GM18951 (cell line): ENCODE results near the gene RAB40C.

Source experiments
- POLR2A ChIP-seq: IDR thresholded peaks from 4 replicates; pipeline ENCODE4 v1.6.1; 2011; ENCODE audit warnings: mild to moderate bottlenecking; ENCODE audit not compliant: insufficient read length, insufficient read depth; ENCODE audit errors: extremely low read depth
- in situ Hi-C: fragments of 300-500 bp; cut with MboI; formaldehyde crosslinking; loops from one replicate; pipeline ENCODE4 v1.12.0; 2022; ENCODE audit warnings: low sequenced_read_pairs, mixed read lengths, inconsistent platforms; ENCODE audit not compliant: unreplicated experiment

The RAB40C gene

DNA sequence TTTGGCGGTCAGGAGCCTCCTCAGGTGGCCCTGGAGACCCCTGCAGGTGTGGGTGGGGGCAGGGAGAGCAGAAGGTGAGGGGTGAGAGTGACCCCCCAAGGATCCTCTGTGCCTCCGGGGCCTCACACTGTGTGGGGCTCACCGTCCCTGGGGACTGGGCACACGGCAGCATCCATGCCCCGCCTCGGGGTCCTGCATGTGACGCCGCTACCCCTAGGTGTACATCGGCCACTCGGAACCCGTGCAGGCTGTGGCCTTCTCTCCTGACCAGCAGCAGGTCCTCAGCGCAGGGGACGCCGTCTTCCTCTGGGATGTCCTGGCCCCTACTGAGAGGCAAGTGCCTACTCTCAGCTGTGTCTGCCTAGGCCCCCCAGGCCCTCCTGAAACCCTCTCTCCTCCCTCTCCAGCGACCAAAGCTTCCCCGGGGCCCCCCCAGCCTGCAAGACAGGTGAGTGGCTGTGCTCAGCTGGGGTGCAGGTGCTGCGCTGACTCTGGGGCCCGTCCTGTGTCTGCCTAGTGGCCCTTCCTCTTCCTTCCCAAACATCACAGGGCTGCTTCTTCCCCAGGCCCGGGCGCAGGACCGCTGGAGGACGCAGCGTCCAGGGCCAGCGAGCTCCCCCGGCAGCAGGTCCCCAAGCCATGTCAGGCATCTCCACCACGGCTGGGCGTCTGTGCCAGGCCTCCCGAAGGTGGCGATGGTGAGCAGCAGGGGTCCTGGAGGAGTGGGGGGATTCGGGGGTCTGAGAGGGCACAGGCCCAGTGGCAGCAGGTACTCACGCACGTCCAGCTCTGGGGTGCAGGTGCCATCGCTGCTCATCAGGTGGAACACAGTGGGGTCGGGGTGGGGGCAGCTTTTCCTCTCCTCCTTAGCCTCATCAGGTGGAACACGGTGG, 69.1 kb downstream of the RAB40C start:
- in situ Hi-C loops, result no loop called here
- no peak for TF ChIP-seq POLR2A

- TF ChIP-seq POLR2A, result no peak
- in situ Hi-C loops, result no loop called here
These were observed 69.8 kb downstream of the RAB40C start for GRCh38 chr16:659618-660017.

DNA sequence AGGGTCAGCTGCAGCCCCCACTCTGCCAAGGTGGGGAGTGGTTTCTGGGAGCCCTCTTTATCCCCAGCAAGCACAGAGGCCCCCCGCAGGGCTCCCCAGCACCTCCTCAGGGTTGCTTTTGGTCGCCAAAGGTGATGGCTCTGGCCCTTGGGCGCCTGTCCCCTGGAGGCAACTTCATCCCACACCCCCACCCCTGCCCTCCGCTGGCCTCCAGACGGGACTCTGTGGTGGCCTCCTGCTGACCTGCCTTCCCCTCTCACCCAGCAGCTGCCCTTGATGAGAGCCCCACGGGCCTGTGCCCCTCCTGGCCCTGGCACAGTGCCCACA, 70.2 kb downstream of the RAB40C start:
- no peak for TF ChIP-seq POLR2A
- in situ Hi-C loops, result no loop called here

- in situ Hi-C loops, result no loop called here
These were observed 70.8 kb downstream of the RAB40C start for GRCh38 chr16:660459-661183.

GRCh38 chr16:661184-661821, 71.4 kb downstream of the RAB40C start:
- TF ChIP-seq POLR2A, result no peak
- in situ Hi-C loops, result no loop called here

More at GRCh38 chr16:660459-661183, 70.8 kb downstream of the RAB40C start:
- peak; percentile 20 for TF ChIP-seq POLR2A

DNA sequence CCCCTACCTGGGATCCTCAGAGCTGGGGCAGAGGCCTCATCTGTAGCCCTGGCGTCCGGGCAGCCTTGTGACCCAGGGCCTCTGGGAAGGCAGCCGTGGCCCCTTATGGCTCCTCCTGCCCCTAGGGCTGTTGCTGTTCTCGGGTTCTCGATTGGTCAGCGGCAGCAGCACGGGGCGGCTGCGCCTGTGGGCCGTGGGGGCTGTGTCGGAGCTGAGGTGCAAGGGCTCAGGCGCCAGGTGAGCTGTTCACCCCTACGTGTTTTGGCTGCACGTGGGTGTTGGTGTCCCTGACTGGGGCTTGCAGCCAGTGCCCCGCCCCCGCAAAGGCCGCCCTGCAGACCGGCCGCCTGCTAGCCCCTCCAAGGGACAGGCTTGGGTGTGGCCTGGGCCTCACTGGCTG, 72.2 kb downstream of the RAB40C start:
- in situ Hi-C loops, result no loop called here

GRCh38 chr16:662597-662996, 72.7 kb downstream of the RAB40C start:
- no peak for TF ChIP-seq POLR2A
- in situ Hi-C loops, result no loop called here

More for the DNA sequence above, 72.2 kb downstream of the RAB40C start:
- no peak for TF ChIP-seq POLR2A

GRCh38 chr16:666572-666971, 76.7 kb downstream of the RAB40C start:
- in situ Hi-C loops, result no loop called here
- no peak for TF ChIP-seq POLR2A

DNA sequence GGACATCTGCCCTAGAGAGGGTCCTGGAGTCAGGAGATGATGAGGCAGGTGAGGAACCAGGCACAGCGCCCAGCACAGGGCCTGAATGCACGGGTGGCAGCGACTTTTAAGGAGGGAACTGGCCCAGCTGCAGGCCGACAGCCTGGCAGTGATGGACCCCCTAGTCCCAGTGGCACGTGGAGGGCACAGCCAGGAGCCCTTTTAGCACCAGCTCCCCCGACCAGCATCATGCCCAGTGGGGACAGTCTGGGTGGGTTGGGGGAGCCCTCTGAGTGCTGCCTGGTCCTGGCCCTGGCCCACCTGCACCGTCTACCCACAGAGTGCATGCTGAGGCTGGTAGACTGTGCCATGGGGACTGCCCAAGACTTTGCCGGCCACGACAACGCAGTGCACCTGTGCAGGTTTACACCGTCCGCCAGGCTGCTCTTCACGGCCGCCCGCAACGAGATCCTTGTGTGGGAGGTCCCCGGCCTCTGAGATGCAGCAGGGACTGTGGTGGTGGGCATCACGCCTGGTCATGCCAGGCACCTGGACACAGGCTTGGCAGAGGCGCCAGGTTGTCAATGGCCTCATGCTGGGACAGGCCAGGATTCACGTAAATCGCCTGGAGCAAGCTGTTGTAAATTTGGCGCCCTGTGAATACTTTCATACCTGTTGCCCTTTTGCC, 77.4 kb downstream of the RAB40C start:
- in situ Hi-C loops, result no loop called here
- no peak for TF ChIP-seq POLR2A

- peak; percentile 93 for TF ChIP-seq POLR2A
- in situ Hi-C loops, result no loop called here
These were observed 78.1 kb downstream of the RAB40C start, which contains the start of gene RHOT2 for GRCh38 chr16:667780-668518. TSS of gene RHOT2 (plus strand) at chr16:668132. CDS start at chr16:668200, 68 bp downstream.

- in situ Hi-C loops, result no loop called here
- TF ChIP-seq POLR2A, result no peak
These were observed 78.8 kb downstream of the RAB40C start for GRCh38 chr16:668519-669171.

GRCh38 chr16:669666-670065, 79.8 kb downstream of the RAB40C start:
- in situ Hi-C loops, result no loop called here
- no peak for TF ChIP-seq POLR2A
